SK-N-SH (cell line): ENCODE measurements around the gene HSPB1. TPM values are rescaled to one million over a fixed set of nuclear protein-coding genes. Genes with fewer than 3 reads are reported as not detected.

Source experiments
- CTCF ChIA-PET: fragments of 300-600, 350-600 bp; formaldehyde crosslinking; extraction: SDS; loops from one replicate; lab custom pipeline; 2021; lab: Yijun Ruan, JAX
- POLR2A ChIA-PET: fragments of 350-600 bp; sonication (Branson Sonifier 250); formaldehyde crosslinking; extraction: SDS; loops from one replicate; lab custom pipeline; 2020; ENCODE audit warnings: antibody characterized with exemption, inconsistent platforms; lab: Yijun Ruan, JAX
- DNase-seq: peaks from one replicate; pipeline ENCODE4 v3.0.0; 2012
- H2AFZ ChIP-seq: fragments of 200-600 bp; sonication (generic); 2 replicates; pipeline ENCODE4 v1.8.1; 2016; ENCODE audit warnings: antibody characterized with exemption, mild to moderate bottlenecking, low read depth
- H3F3A ChIP-seq: fragments of 200-600 bp; sonication (generic); replicated peaks from 2 replicates; pipeline ENCODE3; 2016; ENCODE audit warnings: antibody characterized with exemption, mild to moderate bottlenecking; ENCODE audit not compliant: insufficient read depth
- H3K27ac ChIP-seq, 2 experiments: fragments of 200-500 bp in 1 of 2; fragments of 200-600 bp in 1 of 2; sonication (Bioruptor generic) in 1 of 2; sonication (generic), shearing (Covaris generic) in 1 of 2; 2 replicates each; pipeline versions ENCODE4 v1.5.1 to v1.6.1; 2014 to 2016; ENCODE audit warnings: low read depth in 2 of 2, inconsistent platforms in 1 of 2, low read length in 1 of 2, mild to moderate bottlenecking in 1 of 2, mixed read lengths in 1 of 2
- H3K27me3 ChIP-seq: fragments of 200-600 bp; sonication (generic), shearing (Covaris generic); 2 replicates; pipeline ENCODE4 v1.6.1; 2016; ENCODE audit warnings: mixed run types; ENCODE audit not compliant: insufficient read depth
- H3K36me3 ChIP-seq, 2 experiments: fragments of 200-500 bp in 1 of 2; fragments of 200-600 bp in 1 of 2; sonication (Bioruptor generic) in 1 of 2; sonication (generic) in 1 of 2; replicated peaks in 1 of 2; 2 replicates each; pipeline versions ENCODE3 to v1.5.1; 2014 to 2016; ENCODE audit warnings: low read length in 1 of 2, mild to moderate bottlenecking in 1 of 2; ENCODE audit not compliant: insufficient read depth in 2 of 2, control insufficient read depth in 1 of 2
- H3K4me1 ChIP-seq, 2 experiments: fragments of 200-500 bp in 1 of 2; fragments of 200-600 bp in 1 of 2; sonication (Bioruptor generic) in 1 of 2; sonication (generic), shearing (Covaris generic) in 1 of 2; 2 replicates each; pipeline versions ENCODE4 v1.5.1 to v1.6.1; 2014 to 2016; ENCODE audit warnings: low read depth in 1 of 2, low read length in 1 of 2, mixed run types in 1 of 2; ENCODE audit not compliant: insufficient read depth in 2 of 2, control insufficient read depth in 1 of 2
- H3K4me2 ChIP-seq: fragments of 200-600 bp; sonication (generic), shearing (Covaris generic); 2 replicates; pipeline ENCODE4 v1.6.1; 2017; ENCODE audit warnings: mixed run types
- H3K4me3 ChIP-seq, 2 experiments: fragments of 200-500 bp in 1 of 2; fragments of 200-600 bp in 1 of 2; sonication (Bioruptor generic) in 1 of 2; sonication (generic), shearing (Covaris generic) in 1 of 2; 2 replicates each; pipeline versions ENCODE4 v1.5.1 to v1.8.1; 2014 to 2016; ENCODE audit warnings: low read depth in 2 of 2, inconsistent platforms in 1 of 2, low read length in 1 of 2, mild to moderate bottlenecking in 1 of 2, mixed read lengths in 1 of 2, moderate library complexity in 1 of 2
- H3K79me2 ChIP-seq: fragments of 200-600 bp; sonication (generic); 2 replicates; pipeline ENCODE4 v1.8.1; 2017; ENCODE audit warnings: mild to moderate bottlenecking; ENCODE audit not compliant: insufficient read depth
- H3K9ac ChIP-seq: fragments of 200-600 bp; sonication (generic); 2 replicates; pipeline ENCODE4 v1.6.1; 2017; ENCODE audit warnings: mixed run types
- H3K9me2 ChIP-seq: fragments of 200-600 bp; sonication (generic); 2 replicates; pipeline ENCODE4 v1.6.1; 2017; ENCODE audit warnings: mixed run types
- H3K9me3 ChIP-seq: fragments of 200-600 bp; sonication (generic); 2 replicates; pipeline ENCODE4 v1.6.1; 2017; ENCODE audit warnings: mixed run types, mild to moderate bottlenecking, moderate library complexity
- H4K20me1 ChIP-seq: fragments of 200-600 bp; sonication (generic); 2 replicates; pipeline ENCODE4 v1.6.1; 2017; ENCODE audit warnings: mild to moderate bottlenecking, mixed run types; ENCODE audit not compliant: insufficient read depth
- CHD2 ChIP-seq: fragments of 150-350 bp; IDR thresholded peaks from 2 replicates; pipeline ENCODE4 v1.6.1; 2018; ENCODE audit warnings: low read length; ENCODE audit not compliant: partially characterized antibody
- ELF1 ChIP-seq: IDR thresholded peaks from 2 replicates; pipeline ENCODE4 v1.4.0; 2012
- EP300 ChIP-seq, 2 experiments: IDR thresholded peaks; 2 replicates each; pipeline versions ENCODE4 v1.4.0 to v1.6.1; 2012; ENCODE audit warnings: borderline replicate concordance in 1 of 2, low read depth in 1 of 2, low read length in 1 of 2
- EZH2phosphoT487 ChIP-seq: fragments of 200-600 bp; sonication (generic); IDR thresholded peaks from 2 replicates; pipeline ENCODE4 v1.6.1; 2017; ENCODE audit warnings: low read depth, mixed run types, mild to moderate bottlenecking, antibody characterized with exemption, moderate library complexity, borderline replicate concordance
- FOSL2 ChIP-seq: IDR thresholded peaks from 2 replicates; pipeline ENCODE4 v1.4.0; 2012; ENCODE audit warnings: low read depth, mild to moderate bottlenecking, moderate library complexity, borderline replicate concordance
- GABPA ChIP-seq: IDR thresholded peaks from 2 replicates; pipeline ENCODE4 v1.4.0; 2012; ENCODE audit warnings: low read depth, mild to moderate bottlenecking
- GATA2 ChIP-seq: sonication (generic); formaldehyde crosslinking; IDR thresholded peaks from 2 replicates; pipeline ENCODE4 v1.5.0; 2020; ENCODE audit warnings: mild to moderate bottlenecking, missing genetic modification reagents
- MEF2A ChIP-seq: IDR thresholded peaks from 2 replicates; pipeline ENCODE4 v1.4.0; 2012; ENCODE audit warnings: low read depth, borderline replicate concordance
- MXI1 ChIP-seq: IDR thresholded peaks from 2 replicates; pipeline ENCODE4 v1.6.1; 2012; ENCODE audit warnings: mild to moderate bottlenecking, low read depth, low read length, improper control_type of control experiment
- NFIC ChIP-seq: IDR thresholded peaks from 2 replicates; pipeline ENCODE4 v1.4.0; 2012; ENCODE audit warnings: borderline replicate concordance
- NRF1 ChIP-seq: IDR thresholded peaks from 2 replicates; pipeline ENCODE4 v1.6.1; 2012; ENCODE audit warnings: low read depth, mild to moderate bottlenecking, low read length
- RCOR1 ChIP-seq: fragments of 150-350 bp; IDR thresholded peaks from 2 replicates; pipeline ENCODE4 v1.6.1; 2017; ENCODE audit warnings: antibody characterized with exemption, low read length
- SMC3 ChIP-seq: IDR thresholded peaks from 2 replicates; pipeline ENCODE4 v1.6.1; 2012; ENCODE audit warnings: low read depth, low read length, improper control_type of control experiment
- TAF1 ChIP-seq: IDR thresholded peaks from 2 replicates; pipeline ENCODE4 v1.6.1; 2012; ENCODE audit warnings: low read depth, mild to moderate bottlenecking, low read length, moderate library complexity, borderline replicate concordance
- TEAD4 ChIP-seq: IDR thresholded peaks from 2 replicates; pipeline ENCODE4 v1.4.0; 2012; ENCODE audit warnings: mild to moderate bottlenecking, borderline replicate concordance; ENCODE audit not compliant: insufficient read depth
- WGBS: methylation state at CpG from one replicate; pipeline ENCODE4 v1.1.6; 2017; ENCODE audit warnings: low lambda C conversion rate; 5-methylcytosine and 5-hydroxymethylcytosine counted together
- polyA plus RNA-seq, 3 experiments: library from polyadenylated mRNA; depleted of rRNA; stranded (reverse); fragments of >200 nt; gene quantifications; 2 replicates each; pipeline ENCODE4 v1.2.3, GENCODE V29; 2012
- TF ChIP-seq, protein P1 (sequence below): IDR thresholded peaks from 2 replicates; pipeline ENCODE4 v1.4.0; 2012; ENCODE audit warnings: low read depth, borderline replicate concordance
- TF ChIP-seq, protein P2 (sequence below): IDR thresholded peaks from 2 replicates; pipeline ENCODE4 v1.6.1; 2012; ENCODE audit warnings: mild to moderate bottlenecking, low read depth, low read length, moderate library complexity
- TF ChIP-seq, protein P3 (sequence below): IDR thresholded peaks from 2 replicates; pipeline ENCODE4 v1.4.0; 2012; ENCODE audit warnings: low read depth
- TF ChIP-seq, protein P4 (sequence below): fragments of 200-600 bp; sonication (generic); IDR thresholded peaks from 2 replicates; pipeline ENCODE4 v1.6.1; 2017; ENCODE audit warnings: antibody characterized with exemption, mild to moderate bottlenecking, moderate library complexity

The HSPB1 gene
- polyA plus RNA-seq, 1 of the 3 experiments (the other 2 are of a cell fraction): 824 TPM

DNA sequence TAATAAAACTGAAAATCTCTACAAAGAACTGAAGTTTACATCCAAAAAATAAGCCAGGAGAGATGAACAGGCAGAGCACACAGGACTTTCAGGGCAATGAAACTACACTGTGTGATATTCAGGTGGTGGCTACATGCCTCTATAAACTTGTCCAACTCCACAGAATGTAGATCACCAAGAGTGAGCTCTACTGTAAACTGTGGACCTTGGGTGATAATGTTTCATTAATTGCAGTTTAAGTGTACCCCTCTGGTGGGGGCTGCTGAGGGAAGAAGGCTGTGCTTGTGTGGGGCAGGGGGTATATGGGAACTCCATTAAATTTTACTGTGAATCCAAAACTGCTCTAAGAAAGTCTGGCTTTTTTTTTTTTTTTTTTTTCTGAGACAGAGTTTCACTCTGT, 33.6 kb downstream of the HSPB1 start:
- Histone ChIP-seq H3K4me3 (no peak overlapping the region), H3K27me3 (no peaks in the 10 kb centered on the region), H3F3A (peaks cover 30% of the 10 kb centered on the region), H3K79me2 (peaks cover 100% of the 10 kb centered on the region), H3K27ac (no peak overlapping the region), H3K9me2 (no peaks in the 10 kb centered on the region), H2AFZ (no peak overlapping the region), H3K9ac (no peak overlapping the region), H3K4me2 (no peak overlapping the region), H4K20me1 (peaks cover 100% of the 10 kb centered on the region), H3K9me3 (no peaks in the 10 kb centered on the region), H3K36me3 (peaks cover 33 to 44% of the 10 kb centered on the region in 2 experiments), H3K4me1 (peaks cover 8 to 28% of the 10 kb centered on the region in 2 experiments)
- POLR2A ChIA-PET: no interaction called here
- TF ChIP-seq GATA2 (CRISPR knock-in tag) (no peak), TAF1 (no peak), GABPA (no peak), MXI1 (no peak), CHD2 (no peak)
- TF ChIP-seq, protein P1, sequence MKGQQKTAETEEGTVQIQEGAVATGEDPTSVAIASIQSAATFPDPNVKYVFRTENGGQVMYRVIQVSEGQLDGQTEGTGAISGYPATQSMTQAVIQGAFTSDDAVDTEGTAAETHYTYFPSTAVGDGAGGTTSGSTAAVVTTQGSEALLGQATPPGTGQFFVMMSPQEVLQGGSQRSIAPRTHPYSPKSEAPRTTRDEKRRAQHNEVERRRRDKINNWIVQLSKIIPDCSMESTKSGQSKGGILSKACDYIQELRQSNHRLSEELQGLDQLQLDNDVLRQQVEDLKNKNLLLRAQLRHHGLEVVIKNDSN: no peak
- TF ChIP-seq, protein P2, sequence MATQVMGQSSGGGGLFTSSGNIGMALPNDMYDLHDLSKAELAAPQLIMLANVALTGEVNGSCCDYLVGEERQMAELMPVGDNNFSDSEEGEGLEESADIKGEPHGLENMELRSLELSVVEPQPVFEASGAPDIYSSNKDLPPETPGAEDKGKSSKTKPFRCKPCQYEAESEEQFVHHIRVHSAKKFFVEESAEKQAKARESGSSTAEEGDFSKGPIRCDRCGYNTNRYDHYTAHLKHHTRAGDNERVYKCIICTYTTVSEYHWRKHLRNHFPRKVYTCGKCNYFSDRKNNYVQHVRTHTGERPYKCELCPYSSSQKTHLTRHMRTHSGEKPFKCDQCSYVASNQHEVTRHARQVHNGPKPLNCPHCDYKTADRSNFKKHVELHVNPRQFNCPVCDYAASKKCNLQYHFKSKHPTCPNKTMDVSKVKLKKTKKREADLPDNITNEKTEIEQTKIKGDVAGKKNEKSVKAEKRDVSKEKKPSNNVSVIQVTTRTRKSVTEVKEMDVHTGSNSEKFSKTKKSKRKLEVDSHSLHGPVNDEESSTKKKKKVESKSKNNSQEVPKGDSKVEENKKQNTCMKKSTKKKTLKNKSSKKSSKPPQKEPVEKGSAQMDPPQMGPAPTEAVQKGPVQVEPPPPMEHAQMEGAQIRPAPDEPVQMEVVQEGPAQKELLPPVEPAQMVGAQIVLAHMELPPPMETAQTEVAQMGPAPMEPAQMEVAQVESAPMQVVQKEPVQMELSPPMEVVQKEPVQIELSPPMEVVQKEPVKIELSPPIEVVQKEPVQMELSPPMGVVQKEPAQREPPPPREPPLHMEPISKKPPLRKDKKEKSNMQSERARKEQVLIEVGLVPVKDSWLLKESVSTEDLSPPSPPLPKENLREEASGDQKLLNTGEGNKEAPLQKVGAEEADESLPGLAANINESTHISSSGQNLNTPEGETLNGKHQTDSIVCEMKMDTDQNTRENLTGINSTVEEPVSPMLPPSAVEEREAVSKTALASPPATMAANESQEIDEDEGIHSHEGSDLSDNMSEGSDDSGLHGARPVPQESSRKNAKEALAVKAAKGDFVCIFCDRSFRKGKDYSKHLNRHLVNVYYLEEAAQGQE: no peak
- TF ChIP-seq, all 33 proteins: peak for 0
- DNase-seq: no peak
- CTCF ChIA-PET: interaction anchor here (1.2 to 1.4 kb wide), 2 partner anchors 24 to 43 kb away, joined by 3 to 5 read pairs; no protein-coding TSS in a partner anchor

DNA sequence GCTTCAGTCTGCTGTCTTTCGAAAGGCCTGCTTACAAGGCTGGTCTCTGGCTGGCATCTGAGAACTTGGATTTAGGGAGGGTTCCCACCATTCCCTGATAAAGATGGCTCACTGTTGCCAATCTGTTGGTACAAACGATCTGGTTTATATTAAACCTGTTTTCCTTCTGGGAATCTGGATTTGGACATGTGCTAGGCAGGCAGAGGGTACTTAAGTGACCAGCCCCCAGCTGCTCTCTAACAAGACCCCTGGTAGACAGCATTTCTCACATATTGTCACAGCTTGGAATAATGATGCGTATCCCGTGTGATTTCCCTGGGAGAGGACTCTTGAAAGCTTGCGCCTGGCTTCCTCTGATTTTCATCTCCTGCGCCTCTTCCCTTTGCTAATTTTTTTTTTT, 34.7 kb downstream of the HSPB1 start:
- peak; percentile 73 for DNase-seq
- Histone ChIP-seq H3K79me2 (peaks cover 100% of the 10 kb centered on the region), H3K4me2 (no peak overlapping the region), H3K9ac (no peak overlapping the region), H3K27me3 (no peaks in the 10 kb centered on the region), H3K27ac (peak overlapping the region; percentile 3 to 18; a peak in 2 of 4 replicates), H3K9me2 (no peaks in the 10 kb centered on the region), H3F3A (peaks cover 34% of the 10 kb centered on the region), H4K20me1 (peaks cover 100% of the 10 kb centered on the region), H2AFZ (no peak overlapping the region), H3K36me3 (peaks cover 29 to 48% of the 10 kb centered on the region in 2 experiments), H3K4me1 (peaks cover 10 to 25% of the 10 kb centered on the region in 2 experiments), H3K9me3 (no peaks in the 10 kb centered on the region), H3K4me3 (no peak overlapping the region)
- WGBS: 81% methylated on average over 6 of the region's 6 CpGs
- CTCF ChIA-PET: interaction anchor here (0.7 to 1.5 kb wide), 5 partner anchors 14 to 23 kb away, joined by 3 to 9 read pairs (median 4); partner anchors contain the start of gene YWHAG
- POLR2A ChIA-PET: interaction anchor here (0.6 to 1.3 kb wide), 4 partner anchors 8 to 22 kb away, joined by 4 to 5 read pairs (median 5); partner anchors contain the start of gene YWHAG
- TF ChIP-seq NRF1 (no peak), RCOR1 (no peak), ELF1 (no peak), EZH2phosphoT487 (no peak), SMC3 (no peak), FOSL2 (no peak), EP300 (IDR thresholded peaks at IDR 0.05; ENCODE audit: borderline replicate concordance in 1 of 2, low read depth in 1 of 2, low read length in 1 of 2) (peak in 1 of 2 experiments; percentile 53; a peak in 1 of 4 replicates), NFIC (no peak), TEAD4 (no peak), MEF2A (no peak), MXI1 (peak; percentile 76; the same call in 1 of the 2 replicates), GATA2 (CRISPR knock-in tag) (peak; percentile 36; the same call in 1 of the 2 replicates)
- TF ChIP-seq, protein P3, sequence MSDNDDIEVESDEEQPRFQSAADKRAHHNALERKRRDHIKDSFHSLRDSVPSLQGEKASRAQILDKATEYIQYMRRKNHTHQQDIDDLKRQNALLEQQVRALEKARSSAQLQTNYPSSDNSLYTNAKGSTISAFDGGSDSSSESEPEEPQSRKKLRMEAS: no peak
- TF ChIP-seq, protein P1: no peak
- TF ChIP-seq, protein P4, sequence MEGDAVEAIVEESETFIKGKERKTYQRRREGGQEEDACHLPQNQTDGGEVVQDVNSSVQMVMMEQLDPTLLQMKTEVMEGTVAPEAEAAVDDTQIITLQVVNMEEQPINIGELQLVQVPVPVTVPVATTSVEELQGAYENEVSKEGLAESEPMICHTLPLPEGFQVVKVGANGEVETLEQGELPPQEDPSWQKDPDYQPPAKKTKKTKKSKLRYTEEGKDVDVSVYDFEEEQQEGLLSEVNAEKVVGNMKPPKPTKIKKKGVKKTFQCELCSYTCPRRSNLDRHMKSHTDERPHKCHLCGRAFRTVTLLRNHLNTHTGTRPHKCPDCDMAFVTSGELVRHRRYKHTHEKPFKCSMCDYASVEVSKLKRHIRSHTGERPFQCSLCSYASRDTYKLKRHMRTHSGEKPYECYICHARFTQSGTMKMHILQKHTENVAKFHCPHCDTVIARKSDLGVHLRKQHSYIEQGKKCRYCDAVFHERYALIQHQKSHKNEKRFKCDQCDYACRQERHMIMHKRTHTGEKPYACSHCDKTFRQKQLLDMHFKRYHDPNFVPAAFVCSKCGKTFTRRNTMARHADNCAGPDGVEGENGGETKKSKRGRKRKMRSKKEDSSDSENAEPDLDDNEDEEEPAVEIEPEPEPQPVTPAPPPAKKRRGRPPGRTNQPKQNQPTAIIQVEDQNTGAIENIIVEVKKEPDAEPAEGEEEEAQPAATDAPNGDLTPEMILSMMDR: no peak
